ENCODE measurements around the gene CLEC4G.

The CLEC4G gene

DNA sequence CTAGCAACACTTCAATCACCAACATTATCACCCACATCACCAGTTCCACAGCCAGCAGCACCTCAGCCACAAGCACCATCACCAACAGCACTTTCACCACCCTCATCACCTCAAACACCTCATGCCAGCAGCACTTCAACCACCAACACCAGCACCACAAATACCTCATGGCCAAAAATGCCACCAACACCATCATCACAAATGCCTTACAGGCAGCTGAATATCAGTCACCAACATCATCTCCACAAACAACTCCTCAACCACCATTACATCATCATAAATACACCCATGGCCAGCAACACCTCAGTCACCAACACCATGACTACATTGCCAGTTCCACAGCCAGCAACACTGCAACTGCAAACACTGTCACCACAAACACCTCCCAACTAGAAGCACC is 40.4 kb downstream of the CLEC4G start:
- ATAC-seq (ENCODE audit: insufficient read depth, low read depth) (no peak), DNase-seq (no peak)
- Histone ChIP-seq H4K20me1 (ENCODE audit: insufficient read depth, low read length) (no peaks in the 10 kb centered on the region), H3K9ac (ENCODE audit: low read depth, low read length) (no peak overlapping the region), H3K4me1 (ENCODE audit: insufficient read depth, low read length) (no peaks in the 10 kb centered on the region), H3K27ac (ENCODE audit: low read length) (no peak overlapping the region), H3K36me3 (ENCODE audit: insufficient read depth, low read length) (no peaks in the 10 kb centered on the region), H3K4me3 (ENCODE audit: low read depth in 1 of 2, low read length in 2 of 2) (no peak overlapping the region), H3K79me2 (ENCODE audit: insufficient read depth, low read length) (no peaks in the 10 kb centered on the region), H3K4me2 (ENCODE audit: insufficient read depth, low read length) (no peak overlapping the region), H3K9me3 (ENCODE audit: insufficient read depth, low read length, severe bottlenecking) (no peaks in the 10 kb centered on the region), H2AFZ (ENCODE audit: low read depth, low read length) (no peak overlapping the region), H3K27me3 (ENCODE audit: insufficient read depth, low read length, poor library complexity) (no peaks in the 10 kb centered on the region)
- TF ChIP-seq EZH2 (IDR thresholded peaks at IDR 0.05; ENCODE audit: borderline replicate concordance, low read depth, low read length, severe bottlenecking): no peak
- TF ChIP-seq, protein P1, sequence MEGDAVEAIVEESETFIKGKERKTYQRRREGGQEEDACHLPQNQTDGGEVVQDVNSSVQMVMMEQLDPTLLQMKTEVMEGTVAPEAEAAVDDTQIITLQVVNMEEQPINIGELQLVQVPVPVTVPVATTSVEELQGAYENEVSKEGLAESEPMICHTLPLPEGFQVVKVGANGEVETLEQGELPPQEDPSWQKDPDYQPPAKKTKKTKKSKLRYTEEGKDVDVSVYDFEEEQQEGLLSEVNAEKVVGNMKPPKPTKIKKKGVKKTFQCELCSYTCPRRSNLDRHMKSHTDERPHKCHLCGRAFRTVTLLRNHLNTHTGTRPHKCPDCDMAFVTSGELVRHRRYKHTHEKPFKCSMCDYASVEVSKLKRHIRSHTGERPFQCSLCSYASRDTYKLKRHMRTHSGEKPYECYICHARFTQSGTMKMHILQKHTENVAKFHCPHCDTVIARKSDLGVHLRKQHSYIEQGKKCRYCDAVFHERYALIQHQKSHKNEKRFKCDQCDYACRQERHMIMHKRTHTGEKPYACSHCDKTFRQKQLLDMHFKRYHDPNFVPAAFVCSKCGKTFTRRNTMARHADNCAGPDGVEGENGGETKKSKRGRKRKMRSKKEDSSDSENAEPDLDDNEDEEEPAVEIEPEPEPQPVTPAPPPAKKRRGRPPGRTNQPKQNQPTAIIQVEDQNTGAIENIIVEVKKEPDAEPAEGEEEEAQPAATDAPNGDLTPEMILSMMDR (IDR thresholded peaks at IDR 0.05; ENCODE audit: borderline replicate concordance, extremely low read depth, low read length, poor library complexity, severe bottlenecking): no peak

DNA sequence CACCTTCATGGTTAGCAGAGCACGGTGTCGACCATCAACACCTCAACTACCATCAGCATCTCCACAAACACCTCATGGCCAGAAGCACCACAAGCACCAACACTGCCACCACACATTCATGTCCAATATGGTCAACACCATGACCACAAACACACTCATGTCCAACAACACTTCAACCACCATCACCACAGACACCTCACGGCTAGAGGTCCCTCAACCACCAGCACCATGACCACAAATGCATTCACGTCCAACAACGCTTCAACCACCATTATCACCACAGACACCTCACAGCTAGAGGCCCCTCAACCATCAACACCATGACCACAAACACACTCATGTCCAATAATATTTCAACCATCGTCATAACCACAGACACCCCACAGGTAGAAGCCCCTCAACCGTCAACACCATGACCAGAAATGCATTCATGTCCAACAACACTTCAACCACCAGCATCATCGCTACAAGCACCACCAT is 41.1 kb downstream of the CLEC4G start:
- ATAC-seq (ENCODE audit: insufficient read depth, low read depth) (no peak), DNase-seq (no peak)
- peaks cover 3% of the 10 kb centered on the region; the same call in 1 of the 2 replicates for H4K20me1 ChIP-seq (ENCODE audit: insufficient read depth, low read length)
- no peak overlapping the region for H3K9ac ChIP-seq (ENCODE audit: low read depth, low read length)
- no peak overlapping the region for H3K4me3 ChIP-seq (ENCODE audit: low read depth in 1 of 2, low read length in 2 of 2)
- H3K4me1 ChIP-seq (ENCODE audit: insufficient read depth, low read length): no peaks in the 10 kb centered on the region
- no peaks in the 10 kb centered on the region for H3K36me3 ChIP-seq (ENCODE audit: insufficient read depth, low read length)
- H2AFZ ChIP-seq (ENCODE audit: low read depth, low read length): no peak overlapping the region
- H3K4me2 ChIP-seq (ENCODE audit: insufficient read depth, low read length): no peak overlapping the region
- no peak for TF ChIP-seq EZH2 (IDR thresholded peaks at IDR 0.05; ENCODE audit: borderline replicate concordance, low read depth, low read length, severe bottlenecking)
- TF ChIP-seq, protein P1 (IDR thresholded peaks at IDR 0.05; ENCODE audit: borderline replicate concordance, extremely low read depth, low read length, poor library complexity, severe bottlenecking): no peak
- H3K9me3 ChIP-seq (ENCODE audit: insufficient read depth, low read length, severe bottlenecking): no peaks in the 10 kb centered on the region
- H3K27me3 ChIP-seq (ENCODE audit: insufficient read depth, low read length, poor library complexity): no peaks in the 10 kb centered on the region
- no peaks in the 10 kb centered on the region for H3K79me2 ChIP-seq (ENCODE audit: insufficient read depth, low read length)
- H3K27ac ChIP-seq (ENCODE audit: low read length): no peak overlapping the region

DNA sequence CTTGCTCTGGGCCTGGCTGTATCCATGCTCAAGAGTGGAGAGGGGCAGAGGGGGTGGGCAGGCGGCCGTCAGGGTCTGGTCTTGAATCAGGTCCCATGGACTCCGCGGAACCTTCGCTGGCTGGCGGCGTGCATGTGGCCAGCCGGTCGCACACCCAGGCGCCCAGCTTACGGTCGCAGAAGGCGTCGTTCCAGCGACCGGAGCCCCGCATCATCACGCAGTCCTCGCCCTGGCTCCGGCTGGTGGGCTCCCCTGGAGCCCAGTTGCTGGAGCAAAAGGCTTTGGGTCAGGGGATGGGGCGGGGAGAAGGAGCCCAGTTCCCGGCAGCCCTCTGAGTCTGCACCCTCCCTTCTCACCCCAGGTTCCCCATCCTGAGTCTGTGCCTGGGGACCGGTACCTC is 42.7 kb downstream of the CLEC4G start:
- peaks cover 8% of the 10 kb centered on the region; the same call in 1 of the 2 replicates for H4K20me1 ChIP-seq (ENCODE audit: insufficient read depth, low read length)
- no peak overlapping the region for H3K9ac ChIP-seq (ENCODE audit: low read depth, low read length)
- no peaks in the 10 kb centered on the region for H3K9me3 ChIP-seq (ENCODE audit: insufficient read depth, low read length, severe bottlenecking)
- no peak overlapping the region for H3K27ac ChIP-seq (ENCODE audit: low read length)
- no peak overlapping the region for H3K4me3 ChIP-seq (ENCODE audit: low read depth in 1 of 2, low read length in 2 of 2)
- no peaks in the 10 kb centered on the region for H3K4me1 ChIP-seq (ENCODE audit: insufficient read depth, low read length)
- H3K27me3 ChIP-seq (ENCODE audit: insufficient read depth, low read length, poor library complexity): no peaks in the 10 kb centered on the region
- no peaks in the 10 kb centered on the region for H3K79me2 ChIP-seq (ENCODE audit: insufficient read depth, low read length)
- DNase-seq (no peak), ATAC-seq (ENCODE audit: insufficient read depth, low read depth) (no peak)
- no peak overlapping the region for H2AFZ ChIP-seq (ENCODE audit: low read depth, low read length)
- H3K4me2 ChIP-seq (ENCODE audit: insufficient read depth, low read length): no peak overlapping the region
- no peaks in the 10 kb centered on the region for H3K36me3 ChIP-seq (ENCODE audit: insufficient read depth, low read length)
- TF ChIP-seq, protein P1 (IDR thresholded peaks at IDR 0.05; ENCODE audit: borderline replicate concordance, extremely low read depth, low read length, poor library complexity, severe bottlenecking): no peak

DNA sequence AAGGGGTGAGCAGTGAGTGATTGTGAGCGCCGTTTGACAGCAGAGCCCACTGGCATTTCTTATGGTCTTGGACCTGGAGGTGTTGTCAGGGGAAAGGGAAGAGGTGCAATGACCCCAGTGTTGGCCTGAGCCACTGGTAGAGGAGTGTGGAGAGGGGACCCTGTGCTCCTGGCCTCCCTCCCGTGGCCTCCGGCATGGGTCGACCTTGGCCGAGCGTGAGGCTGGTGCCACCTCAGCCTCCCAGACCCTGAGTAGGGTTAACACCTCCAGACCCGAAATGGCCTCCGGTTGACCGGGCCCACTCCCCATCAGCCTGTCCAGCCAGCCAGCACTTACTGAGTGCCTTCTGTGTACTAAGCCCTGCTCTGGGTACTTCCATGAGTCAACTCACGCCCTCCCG is 44.7 kb downstream of the CLEC4G start:
- Histone ChIP-seq H3K9me3 (ENCODE audit: insufficient read depth, low read length, severe bottlenecking) (no peaks in the 10 kb centered on the region), H2AFZ (ENCODE audit: low read depth, low read length) (no peak overlapping the region), H3K27ac (ENCODE audit: low read length) (no peak overlapping the region), H3K4me1 (ENCODE audit: insufficient read depth, low read length) (peaks cover 5% of the 10 kb centered on the region), H3K79me2 (ENCODE audit: insufficient read depth, low read length) (peaks cover 11% of the 10 kb centered on the region), H3K4me3 (ENCODE audit: low read depth in 1 of 2, low read length in 2 of 2) (no peak overlapping the region), H3K27me3 (ENCODE audit: insufficient read depth, low read length, poor library complexity) (no peaks in the 10 kb centered on the region), H4K20me1 (ENCODE audit: insufficient read depth, low read length) (peaks cover 14% of the 10 kb centered on the region), H3K9ac (ENCODE audit: low read depth, low read length) (no peak overlapping the region), H3K4me2 (ENCODE audit: insufficient read depth, low read length) (no peak overlapping the region), H3K36me3 (ENCODE audit: insufficient read depth, low read length) (peaks cover 17% of the 10 kb centered on the region)
- DNase-seq: no peak
- no peak for ATAC-seq (ENCODE audit: insufficient read depth, low read depth)
- no peak for TF ChIP-seq EZH2 (IDR thresholded peaks at IDR 0.05; ENCODE audit: borderline replicate concordance, low read depth, low read length, severe bottlenecking)
- TF ChIP-seq, protein P1 (IDR thresholded peaks at IDR 0.05; ENCODE audit: borderline replicate concordance, extremely low read depth, low read length, poor library complexity, severe bottlenecking): no peak
